Stimulated activated CD8-positive, alpha-beta memory T cell treated with anti-CD3 and anti-CD28 coated beads, Interleukin-15, amount 100 ng/mL, for 1 hour (primary cell): ENCODE results near the gene C20orf141.
"Not testable (repeated sequence)": the region's sequence is repeated elsewhere in the genome, so short reads cannot be mapped to it uniquely, and the experiment has no call there.

ENCODE experiments used
- DNase-seq: peaks from one replicate; pipeline ENCODE4 v3.0.0-alpha.2; 2020; ENCODE audit warnings: low read depth

Gene C20orf141, protein sequence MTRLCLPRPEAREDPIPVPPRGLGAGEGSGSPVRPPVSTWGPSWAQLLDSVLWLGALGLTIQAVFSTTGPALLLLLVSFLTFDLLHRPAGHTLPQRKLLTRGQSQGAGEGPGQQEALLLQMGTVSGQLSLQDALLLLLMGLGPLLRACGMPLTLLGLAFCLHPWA

GRCh38 chr20:2814587-2815051 is at the start of gene C20orf141:
C20orf141 (plus strand) TSS chr20:2814987; CDS start chr20:2815185, 198 bp downstream.
- DNase-seq: no peak

DNA sequence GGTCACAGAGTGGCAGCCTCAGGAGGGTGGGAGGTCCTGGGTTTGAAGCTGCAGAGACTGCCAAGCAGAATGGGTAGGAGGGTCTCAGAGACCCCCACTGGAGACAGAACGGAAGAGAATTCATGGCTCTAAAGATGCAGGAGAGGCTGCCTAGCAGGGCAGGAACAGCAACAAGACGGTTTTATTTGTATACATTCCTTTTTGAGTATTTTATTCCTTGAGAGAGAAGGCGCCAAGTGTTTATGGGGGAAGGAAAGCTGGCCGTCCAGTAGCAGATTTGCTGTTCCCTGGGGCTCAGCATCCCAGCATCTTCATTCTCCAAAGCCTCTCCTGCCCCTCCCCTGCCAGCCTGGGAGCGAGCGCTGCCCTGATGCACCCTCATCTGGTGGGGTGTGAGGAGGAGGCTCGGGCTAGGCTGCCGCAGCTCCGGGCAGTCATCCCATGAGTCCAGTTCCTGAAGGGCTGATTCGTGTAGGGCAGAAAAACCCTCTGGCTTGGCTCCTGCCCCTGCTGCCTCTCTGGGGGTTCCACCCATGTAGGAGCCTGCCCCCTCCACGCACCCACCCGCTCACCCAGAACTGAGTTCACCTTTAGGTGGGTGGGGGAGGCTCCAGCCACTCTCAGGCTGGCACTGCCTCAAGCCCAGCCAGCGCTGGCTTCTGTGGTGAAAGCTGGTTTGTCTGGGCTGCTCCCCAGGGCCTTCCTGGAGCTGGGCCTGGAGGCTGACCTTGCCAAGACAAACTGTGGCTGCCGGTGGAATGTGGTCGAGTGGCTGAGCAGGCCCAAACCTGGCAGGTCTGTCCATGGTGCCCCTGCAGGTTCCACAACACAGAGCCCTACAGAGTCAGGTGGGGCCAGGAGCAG is 46.8 kb upstream of the C20orf141 start:
- no peak for DNase-seq

DNA sequence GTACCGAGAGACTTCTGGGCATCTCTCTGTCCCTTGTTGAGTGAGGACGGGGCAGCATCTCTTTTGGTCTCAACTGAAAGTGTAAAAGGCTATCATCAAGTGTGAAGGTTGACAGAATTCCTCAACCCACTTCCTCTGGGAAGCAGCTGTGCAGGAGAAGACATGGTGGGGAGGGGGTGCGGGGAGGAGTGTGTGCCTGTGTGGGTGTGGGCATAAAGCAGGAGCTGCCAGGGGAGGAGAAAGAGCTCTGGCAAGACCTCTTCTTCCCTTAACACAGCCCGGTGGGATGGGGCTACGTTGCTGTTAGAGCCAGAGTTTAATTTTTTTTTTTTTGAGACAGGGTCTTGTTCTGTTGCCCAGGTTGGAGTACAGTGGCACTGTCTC is 46.2 kb upstream of the C20orf141 start:
- DNase-seq: no peak

GRCh38 chr20:2770091-2770490 is 44.7 kb upstream of the C20orf141 start:
- not testable (repeated sequence) for DNase-seq

DNA sequence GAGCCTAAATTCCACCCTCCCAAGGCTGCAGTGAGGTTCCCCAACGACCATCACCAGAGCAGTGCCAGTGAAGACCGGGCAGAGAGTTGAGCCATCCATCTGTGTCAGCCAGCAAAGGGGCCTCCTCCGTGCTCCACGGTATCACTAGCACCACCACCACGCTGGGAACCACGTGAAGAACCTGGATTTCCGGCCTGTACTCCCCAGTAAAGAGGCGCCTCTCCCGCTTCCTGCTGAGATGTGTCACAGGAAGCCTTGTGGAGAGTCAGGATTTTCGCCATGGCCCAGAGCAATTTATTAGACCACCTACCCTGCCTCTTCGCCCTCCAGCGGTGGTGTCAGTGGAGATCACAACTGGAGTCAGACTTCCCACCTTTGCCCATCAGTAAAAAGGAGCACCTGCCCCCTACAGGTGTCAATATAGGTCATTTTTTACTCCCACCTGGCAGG is 43.1 kb upstream of the C20orf141 start:
- no peak for DNase-seq

- DNase-seq: no peak
Measured at GRCh38 chr20:2773812-2774211, 41.0 kb upstream of the C20orf141 start.

DNA sequence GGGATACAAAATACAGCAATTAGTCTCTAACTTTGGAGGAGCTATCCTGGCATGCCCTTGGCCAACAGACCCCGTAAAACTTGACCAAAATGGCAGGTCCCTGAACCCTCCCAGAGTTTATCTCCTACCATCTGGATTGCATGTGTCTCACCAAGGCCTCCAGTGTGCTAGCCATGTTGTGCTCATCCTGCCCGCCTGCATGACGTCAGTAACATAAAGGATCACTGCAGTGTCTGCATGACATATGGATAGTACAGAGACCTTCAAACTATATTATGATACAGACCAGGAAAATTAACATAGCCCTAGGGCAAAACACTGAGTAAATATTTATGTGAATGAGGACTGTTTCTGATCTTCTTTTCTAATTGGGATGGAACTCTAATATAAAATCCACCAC is 39.6 kb upstream of the C20orf141 start:
- DNase-seq: no peak

DNA sequence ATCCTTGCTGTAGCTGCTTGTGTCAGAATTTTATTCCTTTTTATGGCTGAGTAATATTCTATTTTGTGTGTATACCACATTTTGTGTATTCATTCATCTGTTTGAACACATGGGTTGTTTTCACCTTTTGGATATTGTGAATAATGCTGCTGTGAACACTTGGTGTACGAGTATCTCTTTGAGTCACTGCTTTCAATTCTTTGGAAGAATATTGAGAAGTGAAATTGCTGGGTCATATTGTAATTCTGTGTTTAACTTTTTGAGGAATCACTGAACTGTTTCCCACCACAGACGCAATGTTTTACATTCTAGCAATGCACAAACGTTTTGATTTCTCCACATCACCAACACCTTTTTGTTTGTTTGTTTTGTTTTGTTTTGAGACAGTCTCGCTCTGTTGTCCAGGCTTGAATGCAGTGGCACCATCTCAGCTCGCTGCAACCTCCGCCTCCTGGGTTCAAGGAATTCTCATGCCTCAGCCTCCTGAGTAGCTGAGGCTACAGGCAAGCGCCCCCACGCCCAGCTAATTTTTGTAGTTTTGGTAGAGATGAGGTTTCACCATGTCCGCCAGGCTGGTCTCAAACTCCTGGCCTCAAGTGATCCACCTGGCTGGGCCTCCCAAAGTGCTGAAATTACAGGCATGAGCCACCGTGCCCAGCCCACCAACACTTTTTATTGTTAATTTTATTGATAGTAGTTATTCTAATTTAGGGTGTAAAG is 36.0 kb upstream of the C20orf141 start:
- DNase-seq: no peak

DNA sequence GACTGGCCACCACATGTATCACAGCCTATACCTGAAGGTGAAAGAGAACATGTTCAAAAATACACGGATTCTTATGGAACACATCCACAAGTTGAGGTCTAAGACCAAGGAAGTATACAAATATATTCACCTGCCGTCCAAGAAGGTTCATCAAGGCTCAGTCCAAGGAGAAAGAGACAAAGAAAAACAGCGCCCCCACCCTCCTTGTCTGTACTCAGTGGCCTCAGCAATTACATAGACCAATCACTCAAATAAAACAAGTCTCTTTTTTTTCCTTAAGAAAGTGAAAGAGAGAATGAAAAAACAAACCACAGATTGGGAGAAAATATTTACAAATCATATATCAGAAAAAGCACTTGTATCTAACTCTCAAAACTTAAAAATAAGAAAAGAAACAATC is 33.8 kb upstream of the C20orf141 start:
- DNase-seq: no peak

GRCh38 chr20:2783908-2784566 is 30.8 kb upstream of the C20orf141 start:
- no peak for DNase-seq

GRCh38 chr20:2793471-2793870 is 21.3 kb upstream of the C20orf141 start:
- DNase-seq: no peak

- DNase-seq: no peak
Measured at GRCh38 chr20:2794202-2794748, 20.5 kb upstream of the C20orf141 start.

- no peak for DNase-seq
Measured at GRCh38 chr20:2794866-2795447, 19.8 kb upstream of the C20orf141 start.

- no peak for DNase-seq
Measured at GRCh38 chr20:2795451-2795850, 19.3 kb upstream of the C20orf141 start.

DNA sequence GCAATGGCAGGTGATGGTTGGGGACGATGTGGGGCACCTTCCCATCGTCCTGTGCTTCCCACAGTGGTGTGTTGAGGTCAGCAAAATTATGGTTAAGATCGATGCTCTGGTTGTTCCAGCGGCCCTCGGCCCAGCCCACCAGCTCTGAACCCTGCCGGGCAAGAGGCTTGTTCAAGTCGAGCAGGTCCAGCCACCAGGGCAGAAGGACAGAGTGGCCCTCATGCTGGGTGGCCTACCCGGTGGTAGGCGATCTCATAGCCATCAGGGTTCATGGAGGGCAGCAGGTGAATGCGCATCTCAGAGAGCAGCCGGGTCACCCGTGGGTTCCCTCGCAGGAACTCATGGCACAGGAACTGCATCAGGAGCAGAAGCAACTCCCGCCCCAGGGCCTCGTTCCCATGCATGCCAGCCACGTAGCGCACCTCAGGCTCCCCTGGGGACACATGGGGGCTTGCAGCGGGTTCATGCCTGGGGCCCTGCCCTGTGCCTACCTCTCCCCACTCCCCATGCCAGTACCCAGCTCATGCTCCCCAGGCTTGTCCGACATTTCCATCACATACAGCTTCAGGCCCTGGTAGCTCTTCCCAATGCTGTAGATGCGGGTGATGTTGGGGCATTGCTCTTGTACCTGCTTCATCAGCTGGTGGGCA is 18.7 kb upstream of the C20orf141 start:
- no peak for DNase-seq

DNA sequence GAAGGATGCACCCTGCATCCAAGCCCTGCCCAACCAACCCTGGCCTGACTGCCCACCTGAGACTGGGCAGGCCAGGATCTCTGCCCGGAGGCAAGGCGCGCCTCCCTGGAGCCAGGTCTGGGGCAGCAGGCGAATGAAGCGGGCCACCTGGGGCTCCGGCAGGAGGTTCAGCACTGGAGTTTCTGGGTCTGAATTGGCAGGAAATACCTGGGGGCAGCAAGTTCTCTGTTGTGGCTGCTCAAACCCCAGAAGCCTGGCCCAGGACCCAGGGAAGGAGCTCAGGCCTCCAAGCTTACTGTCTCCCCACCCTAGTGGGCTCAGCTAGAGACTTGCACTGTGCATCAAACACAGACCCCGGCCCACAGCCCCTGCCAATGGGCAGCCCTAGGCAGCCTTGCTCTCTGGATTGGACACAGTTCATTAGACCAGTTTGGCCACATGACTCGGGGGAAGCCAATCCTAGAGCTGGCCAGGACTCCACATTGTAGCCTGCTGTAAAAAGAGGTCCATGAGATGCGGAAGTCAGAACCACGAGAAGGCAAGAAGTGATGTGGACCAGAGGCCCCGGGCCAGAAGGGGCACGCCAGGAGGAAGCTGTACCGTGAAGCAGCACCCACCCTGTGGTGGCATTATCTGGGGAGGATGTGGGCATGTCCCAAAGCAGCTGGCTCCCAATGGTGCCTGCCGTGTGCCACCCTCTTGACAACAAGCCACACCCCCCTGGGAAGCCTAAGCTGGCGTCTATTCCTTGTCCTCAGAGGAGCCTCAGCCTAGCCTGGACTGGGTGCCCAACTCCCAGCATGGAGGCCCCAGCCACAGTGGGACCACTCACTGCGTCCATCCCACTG is 17.4 kb upstream of the C20orf141 start:
- no peak for DNase-seq

GRCh38 chr20:2798095-2798805 is 16.5 kb upstream of the C20orf141 start:
- no peak for DNase-seq

GRCh38 chr20:2798814-2799213 is 16.0 kb upstream of the C20orf141 start:
- DNase-seq: no peak

DNA sequence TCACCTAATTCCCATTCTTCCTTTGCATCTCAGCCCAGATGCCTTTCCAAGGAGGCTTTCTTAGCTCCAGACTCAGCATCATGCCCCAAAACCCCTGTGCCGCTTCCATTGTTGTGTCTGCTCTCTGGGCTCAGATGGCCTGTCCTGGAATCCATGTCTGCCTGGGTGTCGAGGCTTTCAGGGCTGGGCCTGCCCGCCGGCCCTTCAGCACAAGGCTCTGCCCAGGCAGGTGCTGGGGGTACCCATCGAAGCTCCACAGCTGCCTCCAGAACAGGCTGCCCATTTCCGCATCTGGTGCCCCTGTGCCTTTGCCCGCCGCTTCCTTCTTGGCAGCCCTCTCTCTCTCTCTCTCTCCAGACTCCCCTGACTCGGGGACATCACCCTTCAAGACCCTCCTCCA is 15.5 kb upstream of the C20orf141 start:
- DNase-seq: no peak
